HepG2 (cell line): ENCODE data around the gene SLC4A8.

ENCODE experiments used
- MAX ChIP-seq: IDR thresholded peaks from 2 replicates; pipeline ENCODE4 v1.6.1; 2012; ENCODE audit warnings: inconsistent platforms
- RELA ChIP-seq: sonication (generic); formaldehyde crosslinking; IDR thresholded peaks from 2 replicates; pipeline ENCODE4 v1.4.0; 2020; ENCODE audit warnings: missing genetic modification reagents
- SETDB1 ChIP-seq: sonication (generic); formaldehyde crosslinking; IDR thresholded peaks from 2 replicates; pipeline ENCODE4 v1.5.1; 2020; ENCODE audit warnings: missing genetic modification reagents, mild to moderate bottlenecking, borderline replicate concordance
- ZNF282 ChIP-seq: fragments of 450-650 bp; IDR thresholded peaks from 2 replicates; pipeline ENCODE4 v1.6.1; 2018; ENCODE audit not compliant: partially characterized antibody

- no peak for TF ChIP-seq RELA (CRISPR knock-in tag)
- TF ChIP-seq SETDB1: no peak
- no peak for TF ChIP-seq ZNF282
- TF ChIP-seq MAX: no peak
Measured at GRCh38 chr12:51549637-51550036, 125.0 kb downstream of the SLC4A8 start.
